Measurements from ENCODE around the gene PRDM13. TPM values are rescaled to one million over a fixed set of nuclear protein-coding genes. Genes with fewer than 3 reads are reported as not detected.

PRDM13 gene
- total and polyA plus RNA-seq, 9 of the 15 experiments (the other 6 are each of a cell fraction or from before 2014, with no cell fraction given): not detected

- TF ChIP-seq GTF2A2 (tag; IDR thresholded peaks at IDR 0.05) (no peak), ZNF324 (CRISPR knock-in tag; IDR thresholded peaks at IDR 0.05) (no peak), HDAC1 (IDR thresholded peaks at IDR 0.05) (no peak), ZFP36 (IDR thresholded peaks at IDR 0.05; ENCODE audit: low read depth, low read length, partially characterized antibody) (no peak)
- Histone ChIP-seq H3K9me3 (replicated peaks; ENCODE audit: control insufficient read depth, insufficient read depth, low read depth, low read length) (no peaks in the 10 kb centered on the region), H3K79me2 (ENCODE audit: control insufficient read depth, insufficient read depth, low read length) (no peaks in the 10 kb centered on the region), H3K27ac (ENCODE audit: extremely low read depth, low read depth, low read length) (no peak overlapping the region), H3K9me1 (ENCODE audit: control insufficient read depth, insufficient read depth, low read length) (no peaks in the 10 kb centered on the region), H3K27me3 (ENCODE audit: control insufficient read depth in 2 of 2, insufficient read depth in 2 of 2, low read length in 2 of 2) (no peaks in the 10 kb centered on the region), H3K9ac (ENCODE audit: insufficient read depth in 1 of 2, low read depth in 2 of 2, low read length in 2 of 2) (no peak overlapping the region), H3K4me3 (no peak overlapping the region), H3K4me2 (ENCODE audit: insufficient read depth, low read length) (no peak overlapping the region), H3K4me1 (replicated peaks in 1 of 2; ENCODE audit: control insufficient read depth in 2 of 2, insufficient read depth in 2 of 2, low read length in 2 of 2) (no peaks in the 10 kb centered on the region), H3K36me3 (ENCODE audit: control insufficient read depth, insufficient read depth, low read length) (no peaks in the 10 kb centered on the region), H2AFZ (ENCODE audit: low read depth, low read length) (no peak overlapping the region), H4K20me1 (replicated peaks; ENCODE audit: control insufficient read depth, insufficient read depth, low read length) (no peaks in the 10 kb centered on the region)
- BruUV-seq (replicated peaks): no TSS peak
- in situ Hi-C loops (cut with MboI): no loop called here
- no peak for ATAC-seq
- POLR2A ChIA-PET: no interaction called here
- intact Hi-C loops (cut with micrococcal nuclease): no loop called here
- 0% methylated on average over 1 of the region's 1 CpG for WGBS (ENCODE audit: insufficient coverage, low coverage, missing lambda C conversion rate)
- CTCF ChIA-PET (ENCODE audit: low intra/inter-chr PET ratio): no interaction called here
- FAIRE-seq: no peak
- DNase-seq (ENCODE audit: extremely low read depth in 1 of 4, low spot score in 3 of 4): no peak
Observed at GRCh38 chr6:99660206-99660605, 53.6 kb downstream of the PRDM13 start.

- FAIRE-seq: no peak
- no peak overlapping the region for H3K9ac ChIP-seq (ENCODE audit: insufficient read depth in 1 of 2, low read depth in 2 of 2, low read length in 2 of 2)
- TF ChIP-seq ETS1 (conservative IDR thresholded peaks at IDR 0.05; ENCODE audit: control insufficient read depth, low read depth, low read length) (no peak), HMBOX1 (IDR thresholded peaks at IDR 0.05) (no peak), TOE1 (IDR thresholded peaks at IDR 0.05; ENCODE audit: borderline replicate concordance) (no peak), TOE1 (CRISPR knock-in tag; IDR thresholded peaks at IDR 0.05; ENCODE audit: borderline replicate concordance, low read depth) (no peak), ATF3 (IDR thresholded peaks at IDR 0.05) (peak; percentile 45; the same call in 1 of the 2 replicates), ATF3 (CRISPR knock-in tag; conservative IDR thresholded peaks at IDR 0.05) (no peak), CEBPG (CRISPR knock-in tag; IDR thresholded peaks at IDR 0.05) (no peak), CEBPG (tag; conservative IDR thresholded peaks at IDR 0.05 in 1 of 2, IDR thresholded peaks at IDR 0.05 in 1 of 2) (peak; percentile 76 to 88), STAT5B (CRISPR knock-in tag; IDR thresholded peaks at IDR 0.05) (no peak), CTBP1 (IDR thresholded peaks at IDR 0.05; ENCODE audit: borderline replicate concordance) (no peak), CEBPB (tag; IDR thresholded peaks at IDR 0.05) (peak; percentile 66)
Observed at GRCh38 chr6:99661870-99662269, 55.2 kb downstream of the PRDM13 start.

More at GRCh38 chr6:99661870-99662269, 55.2 kb downstream of the PRDM13 start:
- ChIA-PET CTCF (ENCODE audit: low intra/inter-chr PET ratio) (no interaction called here), POLR2A (interaction anchor here (0.6 kb wide), 2 partner anchors 19 to 258 kb away, joined by 3 read pairs; no protein-coding TSS in a partner anchor)
- Histone ChIP-seq H3K9me1 (ENCODE audit: control insufficient read depth, insufficient read depth, low read length) (no peaks in the 10 kb centered on the region), H3K27ac (ENCODE audit: extremely low read depth, low read depth, low read length) (no peak overlapping the region), H3K4me3 (no peak overlapping the region), H2AFZ (ENCODE audit: low read depth, low read length) (no peak overlapping the region), H3K9me3 (replicated peaks; ENCODE audit: control insufficient read depth, insufficient read depth, low read depth, low read length) (no peaks in the 10 kb centered on the region), H3K27me3 (ENCODE audit: control insufficient read depth in 2 of 2, insufficient read depth in 2 of 2, low read length in 2 of 2) (no peaks in the 10 kb centered on the region), H3K36me3 (ENCODE audit: control insufficient read depth, insufficient read depth, low read length) (no peaks in the 10 kb centered on the region), H3K79me2 (ENCODE audit: control insufficient read depth, insufficient read depth, low read length) (no peaks in the 10 kb centered on the region), H3K4me2 (ENCODE audit: insufficient read depth, low read length) (no peak overlapping the region), H4K20me1 (replicated peaks; ENCODE audit: control insufficient read depth, insufficient read depth, low read length) (no peaks in the 10 kb centered on the region), H3K4me1 (replicated peaks in 1 of 2; ENCODE audit: control insufficient read depth in 2 of 2, insufficient read depth in 2 of 2, low read length in 2 of 2) (no peaks in the 10 kb centered on the region)
- DNase-seq (ENCODE audit: extremely low read depth in 1 of 4, low spot score in 3 of 4) (no peak), ATAC-seq (peak; percentile 47; the same call in 1 of the 3 replicates)
- WGBS (ENCODE audit: insufficient coverage, low coverage, missing lambda C conversion rate): 0% methylated on average over 1 of the region's 1 CpG
- in situ Hi-C loops (cut with MboI) (no loop called here), intact Hi-C loops (cut with micrococcal nuclease) (no loop called here)
- BruUV-seq (replicated peaks): no TSS peak

All from K562 (cell line).